Neuron (in vitro differentiated cells): ENCODE data around the gene NYNRIN.

Source experiments
- H2AFZ ChIP-seq: one replicate; pipeline ENCODE4 v1.6.1; 2013; ENCODE audit warnings: low read depth, mild to moderate bottlenecking, inconsistent platforms, low read length, moderate library complexity
- H3K27me3 ChIP-seq: one replicate; pipeline ENCODE4 v1.6.1; 2013; ENCODE audit warnings: low read length; ENCODE audit not compliant: insufficient read depth
- H3K36me3 ChIP-seq: one replicate; pipeline ENCODE4 v1.6.1; 2013; ENCODE audit warnings: low read length; ENCODE audit not compliant: insufficient read depth
- H3K4me1 ChIP-seq: one replicate; pipeline ENCODE4 v1.6.1; 2013; ENCODE audit warnings: low read length; ENCODE audit not compliant: insufficient read depth
- H3K4me3 ChIP-seq: 2 replicates; pipeline ENCODE4 v1.5.1; 2013; ENCODE audit warnings: mild to moderate bottlenecking, low read length, moderate library complexity
- H3K9me3 ChIP-seq: one replicate; pipeline ENCODE4 v1.6.1; 2013; ENCODE audit warnings: low read length

The NYNRIN gene

DNA sequence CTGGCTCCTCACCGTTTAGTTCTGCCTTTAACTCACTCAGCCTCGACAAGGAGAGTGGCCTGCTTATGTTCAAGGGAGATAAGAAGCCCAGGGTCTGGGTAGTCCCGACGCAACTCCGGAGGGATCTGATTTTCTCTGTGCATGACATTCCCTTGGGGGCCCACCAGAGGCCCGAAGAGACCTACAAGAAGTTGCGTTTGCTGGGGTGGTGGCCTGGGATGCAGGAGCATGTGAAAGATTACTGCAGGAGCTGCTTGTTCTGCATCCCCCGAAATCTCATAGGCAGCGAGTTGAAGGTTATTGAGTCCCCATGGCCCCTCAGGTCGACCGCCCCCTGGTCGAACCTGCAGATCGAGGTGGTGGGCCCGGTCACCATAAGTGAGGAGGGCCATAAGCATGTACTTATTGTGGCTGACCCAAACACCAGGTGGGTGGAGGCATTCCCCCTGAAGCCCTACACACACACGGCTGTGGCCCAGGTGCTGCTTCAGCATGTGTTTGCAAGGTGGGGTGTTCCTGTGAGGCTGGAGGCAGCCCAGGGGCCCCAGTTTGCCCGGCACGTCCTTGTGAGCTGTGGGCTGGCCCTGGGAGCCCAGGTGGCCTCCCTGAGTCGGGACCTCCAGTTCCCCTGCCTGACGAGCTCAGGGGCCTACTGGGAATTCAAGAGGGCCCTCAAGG, 17.6 kb downstream of the NYNRIN start:
- H3K9me3 ChIP-seq, result no peaks in the 10 kb centered on the region
- no peak overlapping the region for H2AFZ ChIP-seq
- H3K4me1 ChIP-seq, result no peaks in the 10 kb centered on the region
- no peak overlapping the region for H3K4me3 ChIP-seq
- peaks cover 28% of the 10 kb centered on the region for H3K27me3 ChIP-seq
- H3K36me3 ChIP-seq, result no peaks in the 10 kb centered on the region

DNA sequence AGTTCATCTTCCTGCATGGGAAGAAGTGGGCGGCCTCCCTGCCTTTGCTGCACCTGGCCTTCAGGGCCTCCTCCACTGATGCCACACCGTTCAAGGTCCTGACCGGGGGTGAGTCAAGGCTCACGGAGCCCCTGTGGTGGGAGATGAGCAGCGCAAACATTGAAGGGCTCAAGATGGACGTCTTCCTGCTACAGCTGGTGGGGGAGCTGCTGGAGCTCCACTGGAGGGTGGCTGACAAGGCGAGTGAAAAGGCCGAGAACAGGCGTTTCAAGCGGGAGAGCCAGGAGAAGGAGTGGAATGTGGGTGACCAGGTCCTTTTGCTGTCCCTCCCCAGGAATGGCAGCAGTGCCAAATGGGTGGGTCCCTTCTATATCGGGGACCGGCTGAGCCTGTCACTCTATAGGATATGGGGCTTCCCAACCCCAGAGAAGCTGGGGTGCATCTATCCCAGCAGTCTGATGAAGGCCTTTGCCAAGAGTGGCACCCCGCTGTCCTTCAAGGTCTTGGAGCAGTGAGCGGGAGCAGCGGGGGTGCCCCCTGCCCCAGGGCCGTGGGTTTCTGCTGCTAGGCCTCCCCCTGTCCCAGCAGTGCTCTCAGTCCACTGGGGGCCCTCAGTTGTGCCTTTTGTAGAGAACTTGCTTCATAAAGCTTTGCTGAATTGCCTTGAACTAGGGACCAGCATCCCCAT, 18.3 kb downstream of the NYNRIN start:
- no peak overlapping the region for H3K4me3 ChIP-seq
- no peaks in the 10 kb centered on the region for H3K9me3 ChIP-seq
- H3K36me3 ChIP-seq, result no peaks in the 10 kb centered on the region
- H3K27me3 ChIP-seq, result peaks cover 28% of the 10 kb centered on the region
- no peak overlapping the region for H2AFZ ChIP-seq
- no peaks in the 10 kb centered on the region for H3K4me1 ChIP-seq

DNA sequence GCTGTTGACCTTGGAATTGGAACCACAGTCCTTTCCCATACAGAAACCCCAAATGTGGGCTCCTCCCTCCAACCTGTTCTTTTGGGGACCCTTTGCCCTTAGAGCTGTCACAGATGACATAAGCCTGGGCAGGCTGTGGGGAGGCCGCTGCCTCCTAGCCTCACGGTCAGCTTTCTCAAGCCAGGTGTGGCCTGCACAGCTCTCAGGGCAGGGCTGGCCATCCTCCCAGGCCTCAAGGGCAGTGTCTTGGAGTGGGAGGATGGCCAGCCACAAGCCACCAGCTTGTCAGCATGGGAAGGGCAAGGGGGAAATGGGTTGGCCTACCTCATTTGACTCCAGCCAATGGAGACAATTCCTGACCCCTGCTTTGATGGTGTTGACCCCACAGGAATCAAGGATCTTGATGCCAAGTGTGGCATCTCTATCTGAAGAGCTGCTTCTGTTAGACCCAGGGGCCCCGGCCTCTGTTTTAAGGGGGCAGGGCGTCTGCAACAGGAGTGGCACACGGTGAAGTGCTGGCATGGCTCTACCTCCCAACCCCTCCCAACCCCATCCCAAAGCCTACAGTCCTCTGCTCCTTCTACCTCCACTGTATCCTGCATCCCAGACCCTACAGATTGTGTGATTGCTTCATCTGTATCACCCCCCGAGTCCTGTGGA, 19.2 kb downstream of the NYNRIN start:
- Histone ChIP-seq H3K4me1 (no peaks in the 10 kb centered on the region), H2AFZ (no peak overlapping the region), H3K36me3 (no peaks in the 10 kb centered on the region), H3K4me3 (no peak overlapping the region), H3K27me3 (peaks cover 35% of the 10 kb centered on the region), H3K9me3 (no peaks in the 10 kb centered on the region)

DNA sequence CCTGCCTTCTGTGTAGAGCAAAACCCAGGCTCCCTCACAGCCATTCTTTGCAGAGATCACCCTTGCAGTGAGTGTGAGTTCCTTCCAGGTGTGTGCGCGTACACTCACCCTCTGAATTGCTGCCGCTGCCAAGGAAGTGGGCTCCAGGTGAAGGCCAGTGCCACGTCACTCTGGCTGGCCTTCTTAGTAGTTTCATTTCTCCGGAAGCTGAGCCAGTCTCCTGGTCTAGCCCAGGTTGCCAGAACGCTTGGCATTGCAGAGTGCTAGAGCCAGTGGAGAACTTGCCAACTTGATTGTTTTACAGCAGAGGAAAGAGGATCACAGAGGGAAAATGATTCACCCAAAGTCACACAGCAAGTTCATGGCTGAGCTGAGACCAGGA, 19.7 kb downstream of the NYNRIN start:
- Histone ChIP-seq H3K4me3 (no peak overlapping the region), H3K4me1 (no peaks in the 10 kb centered on the region), H3K9me3 (no peaks in the 10 kb centered on the region), H3K36me3 (no peaks in the 10 kb centered on the region), H3K27me3 (peaks cover 37% of the 10 kb centered on the region), H2AFZ (no peak overlapping the region)

DNA sequence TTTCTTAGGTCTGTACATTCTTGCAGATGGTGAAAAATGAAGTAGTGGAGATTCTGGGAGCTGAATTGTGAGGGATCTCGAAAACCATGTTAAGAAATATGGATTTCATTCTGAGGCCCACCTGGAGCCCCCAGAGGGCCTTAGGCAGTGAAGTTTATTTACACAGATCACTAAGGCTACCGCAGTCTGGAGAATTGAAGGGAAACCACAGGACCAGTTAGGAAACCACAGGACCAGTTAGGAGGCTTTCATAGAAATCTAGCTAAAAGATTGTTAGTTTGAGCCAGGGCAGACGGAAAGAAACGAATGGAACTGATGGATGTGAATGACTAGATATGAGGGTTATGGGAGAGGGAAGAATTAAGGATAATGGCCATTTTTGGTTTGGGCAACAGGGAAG, 23.5 kb downstream of the NYNRIN start:
- Histone ChIP-seq H3K9me3 (no peaks in the 10 kb centered on the region), H3K4me3 (no peak overlapping the region), H2AFZ (no peak overlapping the region), H3K36me3 (no peaks in the 10 kb centered on the region), H3K27me3 (peaks cover 50% of the 10 kb centered on the region), H3K4me1 (no peaks in the 10 kb centered on the region)

DNA sequence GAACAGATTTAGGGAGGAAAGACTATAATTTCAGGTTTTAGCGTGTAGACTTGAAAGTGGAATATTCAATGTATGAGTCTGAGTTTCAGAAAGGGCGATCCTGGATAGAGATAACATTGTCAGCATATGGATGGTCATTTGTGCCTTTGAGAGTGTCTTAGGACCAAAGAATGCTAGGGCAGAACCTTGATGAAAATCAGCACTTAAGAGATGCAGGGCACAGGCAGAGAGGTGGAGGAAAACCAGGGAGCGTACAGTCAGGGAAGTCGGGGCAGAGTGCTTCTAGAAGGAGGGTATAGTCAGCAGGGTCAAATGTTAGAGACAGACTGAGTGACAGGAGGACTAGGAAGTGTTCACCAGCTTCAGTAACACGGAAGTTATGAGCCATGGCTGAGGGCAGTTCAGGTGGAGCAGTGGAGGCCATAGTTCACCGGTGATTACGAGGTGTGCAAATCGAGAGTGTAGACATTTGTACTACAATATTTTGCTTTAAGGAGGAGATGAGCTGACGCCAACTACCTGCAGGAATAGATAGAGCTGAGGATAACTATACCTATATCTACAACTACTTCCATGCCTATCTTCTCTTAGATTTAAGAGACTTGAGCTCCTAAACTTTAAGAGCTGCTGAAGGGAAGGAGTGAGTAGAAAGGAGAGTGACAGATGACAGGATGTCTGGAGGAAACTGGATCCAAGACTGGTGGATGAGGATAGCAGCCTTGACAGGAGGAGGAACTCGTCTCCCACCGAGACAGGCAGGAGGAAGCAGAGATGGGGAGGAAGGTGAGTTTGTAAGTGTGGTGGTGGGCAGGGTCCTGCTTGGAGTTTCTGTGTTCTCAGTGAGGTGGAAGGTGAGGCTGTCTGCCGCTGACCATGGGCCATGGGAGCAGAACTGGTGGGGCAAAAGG, 24.1 kb downstream of the NYNRIN start:
- H3K27me3 ChIP-seq, result peaks cover 46% of the 10 kb centered on the region
- no peak overlapping the region for H2AFZ ChIP-seq
- H3K4me3 ChIP-seq, result no peak overlapping the region
- H3K36me3 ChIP-seq, result no peaks in the 10 kb centered on the region
- no peaks in the 10 kb centered on the region for H3K4me1 ChIP-seq
- no peaks in the 10 kb centered on the region for H3K9me3 ChIP-seq

DNA sequence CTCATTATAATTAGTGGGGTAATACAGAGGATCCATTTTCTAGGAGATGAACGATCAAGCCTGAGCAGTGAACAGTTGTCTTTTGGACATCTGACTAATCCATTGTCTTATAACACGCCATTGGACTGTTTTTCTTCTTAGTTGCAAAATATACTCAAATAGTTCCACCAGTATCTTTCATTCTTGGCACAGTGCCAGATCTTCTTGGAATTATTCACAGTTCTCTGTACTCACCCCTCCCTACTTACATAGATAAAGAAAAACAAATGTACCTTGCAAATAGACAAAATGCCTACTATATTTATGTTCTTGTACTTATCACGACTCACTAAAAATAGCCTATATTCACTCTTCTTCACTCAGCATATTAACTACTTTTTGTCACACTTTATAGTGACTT, 26.9 kb downstream of the NYNRIN start:
- no peak overlapping the region for H2AFZ ChIP-seq
- H3K27me3 ChIP-seq, result peaks cover 23% of the 10 kb centered on the region
- H3K4me3 ChIP-seq, result no peak overlapping the region
- peaks cover 7% of the 10 kb centered on the region for H3K4me1 ChIP-seq
- H3K36me3 ChIP-seq, result no peaks in the 10 kb centered on the region
- H3K9me3 ChIP-seq, result no peaks in the 10 kb centered on the region

DNA sequence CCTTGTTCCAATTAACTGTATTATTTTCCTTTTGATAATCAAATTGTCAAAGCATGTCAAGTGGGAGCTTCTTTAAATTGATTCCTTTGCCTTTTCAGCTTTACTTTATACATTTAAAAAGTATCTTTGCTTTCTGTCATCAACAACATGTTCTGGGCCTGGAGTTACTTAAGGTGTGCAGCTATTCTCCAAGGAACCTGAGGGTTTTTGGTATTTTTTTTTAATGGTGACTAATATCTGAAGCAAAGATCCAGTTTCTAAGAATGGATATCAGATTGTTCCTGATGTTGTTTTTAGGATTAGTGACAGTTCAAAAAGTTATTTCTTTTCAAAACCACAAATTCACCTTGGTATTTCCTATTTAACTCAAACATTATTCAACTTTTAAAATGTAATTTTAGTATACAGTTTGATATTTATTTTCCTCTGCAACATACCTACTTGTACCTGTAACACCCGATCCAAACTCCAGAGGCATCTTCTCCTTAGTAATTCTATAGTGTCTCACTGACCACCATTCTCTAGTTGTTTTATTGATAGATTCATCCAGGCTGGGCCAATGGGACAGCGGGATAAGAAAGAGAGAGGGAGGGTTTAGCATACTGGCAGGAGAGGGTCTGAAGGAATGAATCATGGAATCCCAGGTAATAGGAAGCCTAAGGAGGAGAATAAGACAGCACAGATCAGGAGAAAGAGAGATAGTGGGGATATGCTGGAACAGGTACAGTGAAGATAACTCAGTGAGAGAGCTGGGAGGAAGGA, 27.5 kb downstream of the NYNRIN start:
- Histone ChIP-seq H3K36me3 (no peaks in the 10 kb centered on the region), H3K4me1 (peaks cover 9% of the 10 kb centered on the region), H3K4me3 (no peak overlapping the region), H3K27me3 (peaks cover 22% of the 10 kb centered on the region), H3K9me3 (no peaks in the 10 kb centered on the region), H2AFZ (no peak overlapping the region)

DNA sequence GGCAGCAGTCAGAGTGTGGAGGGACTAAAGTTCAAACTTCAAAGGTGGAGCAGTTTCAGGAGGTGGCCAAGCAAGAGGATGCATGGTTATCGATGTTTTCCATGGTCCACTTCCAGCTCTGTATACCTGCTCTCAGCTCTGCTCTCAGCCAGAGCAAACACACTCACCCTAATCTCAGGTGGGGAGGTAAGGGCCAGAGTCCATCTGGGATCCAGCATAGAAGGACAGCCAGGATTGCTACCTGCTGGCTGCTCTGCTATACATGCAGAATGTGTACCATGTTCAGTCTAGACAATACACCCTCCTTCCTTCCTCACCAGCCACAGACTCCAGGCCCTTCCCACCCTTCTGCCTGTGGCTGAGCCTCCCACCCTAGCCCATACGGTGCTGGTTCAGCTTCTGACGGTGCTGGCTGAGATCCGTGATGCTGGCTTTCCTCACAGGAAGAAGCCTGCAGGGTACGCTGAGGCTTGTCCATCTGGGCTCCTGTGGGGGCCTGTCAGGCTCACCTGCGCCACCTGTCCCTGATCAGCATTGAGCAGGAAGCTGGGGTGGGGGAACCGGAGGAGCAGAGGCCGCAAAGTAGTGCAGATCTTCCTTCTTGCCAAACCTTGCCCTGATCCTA, 28.2 kb downstream of the NYNRIN start:
- H2AFZ ChIP-seq, result no peak overlapping the region
- no peak overlapping the region for H3K4me3 ChIP-seq
- no peaks in the 10 kb centered on the region for H3K36me3 ChIP-seq
- peaks cover 22% of the 10 kb centered on the region for H3K27me3 ChIP-seq
- H3K4me1 ChIP-seq, result peaks cover 9% of the 10 kb centered on the region
- no peaks in the 10 kb centered on the region for H3K9me3 ChIP-seq

DNA sequence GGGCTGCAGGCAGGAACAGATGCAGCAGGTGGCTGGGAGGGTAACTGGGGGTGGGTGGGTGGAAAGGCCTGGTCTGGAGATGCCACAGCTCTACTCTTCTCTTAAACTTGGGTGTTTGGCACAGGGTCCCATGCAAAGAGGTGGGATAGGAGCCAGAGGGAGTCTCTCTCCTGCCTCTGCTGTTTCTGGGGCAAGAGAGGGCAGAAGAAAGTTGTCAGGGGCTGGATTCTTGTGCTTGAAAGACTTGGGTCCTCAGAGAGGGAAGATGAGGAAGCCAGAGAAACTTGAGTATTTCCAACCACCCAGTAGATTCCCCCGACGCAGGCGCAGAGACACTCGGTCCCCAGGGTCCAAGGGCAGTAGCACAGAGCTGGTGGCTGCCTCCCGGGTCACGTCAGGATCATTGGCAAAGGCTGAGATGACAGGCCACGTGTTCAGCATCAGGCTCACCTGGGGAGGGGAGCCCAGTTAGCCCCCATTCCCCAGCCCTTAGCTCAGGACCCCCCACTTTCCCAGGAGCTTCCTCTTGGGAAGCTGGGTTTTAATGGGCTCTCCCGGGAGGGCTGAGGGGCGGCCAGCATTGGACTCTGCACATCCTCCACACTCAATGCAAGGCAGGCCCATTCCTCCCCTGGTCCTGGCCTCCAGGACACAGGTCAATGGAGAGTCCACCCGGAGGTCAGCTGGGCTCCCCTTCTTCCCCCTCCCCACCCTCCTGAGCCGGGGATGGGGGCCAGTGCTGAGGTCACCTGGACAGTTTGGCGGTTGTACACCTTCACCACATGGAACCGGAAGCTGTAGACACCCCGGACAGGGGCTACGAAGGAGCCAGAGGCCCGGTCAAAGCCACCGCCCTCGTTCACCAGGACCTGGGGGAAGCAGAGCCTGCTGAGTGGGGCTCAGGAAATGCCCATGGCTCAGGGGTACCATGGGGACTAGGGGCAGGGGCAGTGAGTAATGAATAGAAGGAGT, 29.0 kb downstream of the NYNRIN start:
- no peaks in the 10 kb centered on the region for H3K9me3 ChIP-seq
- peaks cover 6% of the 10 kb centered on the region for H3K36me3 ChIP-seq
- no peak overlapping the region for H3K4me3 ChIP-seq
- H3K27me3 ChIP-seq, result peaks cover 17% of the 10 kb centered on the region
- H2AFZ ChIP-seq, result no peak overlapping the region
- peaks cover 9% of the 10 kb centered on the region for H3K4me1 ChIP-seq

DNA sequence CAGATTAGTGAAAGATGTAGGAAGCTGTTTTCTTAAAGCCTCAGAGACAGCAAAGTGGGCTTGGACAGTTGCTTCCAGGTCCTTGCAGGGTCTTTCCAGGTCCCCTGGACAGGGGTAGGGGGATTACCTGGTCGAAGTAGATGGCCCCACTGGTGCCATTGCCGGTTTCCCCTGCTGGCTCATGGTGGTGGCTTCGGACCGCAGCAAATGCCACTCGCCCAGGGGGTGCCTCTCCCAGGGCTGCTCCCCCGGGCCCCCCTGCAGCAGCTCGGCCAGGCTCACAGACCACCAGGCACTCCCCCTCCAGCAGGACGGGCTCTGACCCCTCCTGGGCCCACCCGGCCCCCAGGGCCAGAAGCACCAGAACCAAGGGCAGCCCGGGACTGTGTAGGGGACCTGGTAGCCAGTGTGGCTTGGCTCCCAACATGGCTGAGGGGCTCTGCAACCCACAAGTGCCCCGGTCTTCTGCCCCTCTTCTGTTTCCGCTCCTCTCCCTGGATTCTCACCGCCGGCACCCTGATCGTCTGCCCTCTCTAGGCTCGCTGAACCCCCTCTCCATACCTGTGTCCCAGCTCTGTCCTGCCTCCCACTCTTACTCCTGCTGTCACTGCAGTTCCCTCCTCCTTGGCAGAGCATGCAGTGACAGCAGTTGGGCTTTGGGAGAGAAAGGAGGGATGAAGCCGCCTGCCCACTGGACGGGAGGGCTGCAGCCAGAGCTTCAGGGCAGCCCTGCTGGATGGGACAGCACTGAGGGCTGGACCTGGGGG, 30.0 kb downstream of the NYNRIN start:
- no peak overlapping the region for H3K4me3 ChIP-seq

More for the DNA sequence above, 30.0 kb downstream of the NYNRIN start:
- peak overlapping the region; percentile 84 for H2AFZ ChIP-seq
- peaks cover 12% of the 10 kb centered on the region for H3K36me3 ChIP-seq
- peaks cover 9% of the 10 kb centered on the region for H3K4me1 ChIP-seq
- H3K27me3 ChIP-seq, result peaks cover 10% of the 10 kb centered on the region
- H3K9me3 ChIP-seq, result no peaks in the 10 kb centered on the region
